Measurements from ENCODE around the gene UGCG.
A peak's percentile ranks its signal among the peaks of the same experiment; 100 is the strongest.
"Not testable (repeated sequence)": the region's sequence is repeated elsewhere in the genome, so short reads cannot be mapped to it uniquely, and the experiment has no call there.

The UGCG gene

GRCh38 chr9:111895996-111896941 is at the start of gene UGCG:
TSS of gene UGCG (plus strand) at chr9:111896814. CDS start at chr9:111897216, 402 bp downstream.
- DNase-seq (ENCODE audit: low read depth): peak; percentile 66

- no peak for DNase-seq (ENCODE audit: low read depth)
Measured at GRCh38 chr9:111851553-111851952, 45.1 kb upstream of the UGCG start.

GRCh38 chr9:111852291-111852690 is 44.3 kb upstream of the UGCG start:
- no peak for DNase-seq (ENCODE audit: low read depth)

GRCh38 chr9:111853450-111853827 is 43.2 kb upstream of the UGCG start:
- DNase-seq (ENCODE audit: low read depth): no peak

- DNase-seq (ENCODE audit: low read depth): no peak
Measured at GRCh38 chr9:111854799-111855198, 41.8 kb upstream of the UGCG start.

GRCh38 chr9:111857555-111858211 is 38.9 kb upstream of the UGCG start:
- DNase-seq (ENCODE audit: low read depth): no peak

- DNase-seq (ENCODE audit: low read depth): no peak
Measured at GRCh38 chr9:111860443-111860842, 36.2 kb upstream of the UGCG start.

GRCh38 chr9:111863636-111864035 is 33.0 kb upstream of the UGCG start:
- DNase-seq (ENCODE audit: low read depth): no peak

- DNase-seq (ENCODE audit: low read depth): no peak
Measured at GRCh38 chr9:111866976-111867375, 29.6 kb upstream of the UGCG start.

- no peak for DNase-seq (ENCODE audit: low read depth)
Measured at GRCh38 chr9:111868475-111868874, 28.1 kb upstream of the UGCG start.

GRCh38 chr9:111870774-111871498 is 25.7 kb upstream of the UGCG start:
- no peak for DNase-seq (ENCODE audit: low read depth)

GRCh38 chr9:111871499-111871855 is 25.1 kb upstream of the UGCG start:
- no peak for DNase-seq (ENCODE audit: low read depth)

GRCh38 chr9:111872886-111873285 is 23.7 kb upstream of the UGCG start:
- no peak for DNase-seq (ENCODE audit: low read depth)

- no peak for DNase-seq (ENCODE audit: low read depth)
Measured at GRCh38 chr9:111873901-111874300, 22.7 kb upstream of the UGCG start.

- DNase-seq (ENCODE audit: low read depth): no peak
Measured at GRCh38 chr9:111874500-111874899, 22.1 kb upstream of the UGCG start.

GRCh38 chr9:111875291-111875690 is 21.3 kb upstream of the UGCG start:
- not testable (repeated sequence) for DNase-seq (ENCODE audit: low read depth)

GRCh38 chr9:111875691-111876090 is 20.9 kb upstream of the UGCG start:
- not testable (repeated sequence) for DNase-seq (ENCODE audit: low read depth)

- no peak for DNase-seq (ENCODE audit: low read depth)
Measured at GRCh38 chr9:111876179-111876578, 20.4 kb upstream of the UGCG start.

GRCh38 chr9:111877420-111877819 is 19.2 kb upstream of the UGCG start:
- DNase-seq (ENCODE audit: low read depth): no peak

- DNase-seq (ENCODE audit: low read depth): no peak
Measured at GRCh38 chr9:111878946-111879345, 17.7 kb upstream of the UGCG start.

- no peak for DNase-seq (ENCODE audit: low read depth)
Measured at GRCh38 chr9:111886983-111887718, 9.5 kb upstream of the UGCG start.

- no peak for DNase-seq (ENCODE audit: low read depth)
Measured at GRCh38 chr9:111890334-111890733, 6.3 kb upstream of the UGCG start.

Data from stimulated activated CD8-positive, alpha-beta memory T cell treated with anti-CD3 and anti-CD28 coated beads, Interleukin-15, amount 100 ng/mL, for 1 hour (primary cell).